ENCODE measurements around the gene POT1.

POT1 gene

GRCh38 chr7:124942399-124942798 lies 12.8 kb upstream of the POT1 start:
- no peak for TF ChIP-seq Cebpa-rat (IDR thresholded peaks at IDR 0.05)
- no peak overlapping the region for H3K4me3 ChIP-seq
- no peak overlapping the region for H3K27ac ChIP-seq

DNA sequence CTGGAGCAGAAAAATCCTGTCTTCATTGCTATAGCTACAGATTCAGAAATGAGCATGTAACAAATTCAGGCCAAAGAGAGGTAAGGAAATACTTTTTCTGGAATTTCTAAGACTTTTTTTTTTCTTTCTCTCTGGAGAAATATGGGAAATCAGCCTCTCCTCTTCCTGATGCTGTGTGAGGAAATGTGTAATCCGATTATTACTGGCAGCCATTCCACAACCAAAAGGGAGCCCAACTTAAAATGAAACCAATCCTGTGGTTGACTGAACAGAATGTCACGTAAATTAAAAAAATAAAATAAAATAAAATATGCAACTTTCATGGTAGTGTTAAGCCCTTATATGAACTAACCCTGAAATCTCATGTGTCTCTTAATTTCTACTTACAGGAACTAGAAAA lies 10.7 kb upstream of the POT1 start:
- Histone ChIP-seq H4K20me1 (no peaks in the 10 kb centered on the region), H3K9ac (no peak overlapping the region), H3K4me1 (no peaks in the 10 kb centered on the region), H3K4me3 (no peak overlapping the region), H3K9me3 (replicated peaks in 1 of 11) (no peaks in the 10 kb centered on the region), H3K4me2 (no peak overlapping the region), H3K27ac (no peak overlapping the region), H3K36me3 (no peaks in the 10 kb centered on the region), H3K27me3 (no peaks in the 10 kb centered on the region)
- no peak for TF ChIP-seq Cebpa-rat (IDR thresholded peaks at IDR 0.05)

More at GRCh38 chr7:124942399-124942798, 12.8 kb upstream of the POT1 start:
- no peak overlapping the region for H3K4me2 ChIP-seq
- no peak overlapping the region for H3K9ac ChIP-seq
- no peaks in the 10 kb centered on the region for H4K20me1 ChIP-seq
- H3K27me3 ChIP-seq: no peaks in the 10 kb centered on the region
- no peaks in the 10 kb centered on the region for H3K36me3 ChIP-seq
- H3K4me1 ChIP-seq: no peaks in the 10 kb centered on the region
- no peaks in the 10 kb centered on the region for H3K9me3 ChIP-seq (replicated peaks in 1 of 11)

- no peak overlapping the region for H3K9ac ChIP-seq
- H3K4me3 ChIP-seq: no peak overlapping the region
- no peaks in the 10 kb centered on the region for H3K4me1 ChIP-seq
- H3K9me3 ChIP-seq (replicated peaks in 1 of 11): no peaks in the 10 kb centered on the region
- H3K36me3 ChIP-seq: no peaks in the 10 kb centered on the region
- H4K20me1 ChIP-seq: no peaks in the 10 kb centered on the region
- H3K4me2 ChIP-seq: no peak overlapping the region
- TF ChIP-seq Cebpa-rat (IDR thresholded peaks at IDR 0.05): no peak
- H3K27me3 ChIP-seq: no peaks in the 10 kb centered on the region
- H3K27ac ChIP-seq: no peak overlapping the region
Observed at GRCh38 chr7:124938128-124938527, 8.5 kb upstream of the POT1 start.

- Histone ChIP-seq H3K9ac (no peak overlapping the region), H3K4me2 (no peak overlapping the region), H3K4me1 (no peaks in the 10 kb centered on the region), H3K36me3 (no peaks in the 10 kb centered on the region), H3K27me3 (no peaks in the 10 kb centered on the region), H3K9me3 (replicated peaks in 1 of 11) (no peaks in the 10 kb centered on the region), H4K20me1 (no peaks in the 10 kb centered on the region), H3K27ac (no peak overlapping the region), H3K4me3 (no peak overlapping the region)
- no peak for TF ChIP-seq Cebpa-rat (IDR thresholded peaks at IDR 0.05)
Observed at GRCh38 chr7:124937076-124937475, 7.5 kb upstream of the POT1 start.

DNA sequence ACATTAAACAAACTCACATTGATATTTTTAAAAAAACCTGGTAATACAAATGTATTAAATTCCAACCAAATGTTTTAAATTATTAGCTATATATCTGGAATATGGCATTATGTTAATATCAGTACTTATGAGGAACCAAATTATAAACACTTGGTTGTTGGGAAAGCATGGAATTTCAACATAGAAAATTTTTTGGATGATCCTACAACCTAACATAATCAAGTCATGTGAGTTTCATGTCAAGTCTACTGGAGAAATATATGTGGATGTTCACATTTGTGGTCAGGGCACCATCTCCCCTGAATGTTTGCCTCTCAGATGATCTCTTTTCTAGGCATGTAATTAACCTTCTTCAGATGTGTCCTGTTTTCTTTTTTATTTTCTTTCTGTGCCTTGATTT lies 5.2 kb upstream of the POT1 start:
- H3K9me3 ChIP-seq (replicated peaks in 1 of 11): no peaks in the 10 kb centered on the region
- no peak overlapping the region for H3K4me3 ChIP-seq
- no peak overlapping the region for H3K4me2 ChIP-seq
- no peaks in the 10 kb centered on the region for H3K4me1 ChIP-seq
- no peaks in the 10 kb centered on the region for H3K27me3 ChIP-seq
- H3K27ac ChIP-seq: no peak overlapping the region
- no peak overlapping the region for H3K9ac ChIP-seq
- no peaks in the 10 kb centered on the region for H4K20me1 ChIP-seq
- TF ChIP-seq Cebpa-rat (IDR thresholded peaks at IDR 0.05): no peak
- H3K36me3 ChIP-seq: no peaks in the 10 kb centered on the region

DNA sequence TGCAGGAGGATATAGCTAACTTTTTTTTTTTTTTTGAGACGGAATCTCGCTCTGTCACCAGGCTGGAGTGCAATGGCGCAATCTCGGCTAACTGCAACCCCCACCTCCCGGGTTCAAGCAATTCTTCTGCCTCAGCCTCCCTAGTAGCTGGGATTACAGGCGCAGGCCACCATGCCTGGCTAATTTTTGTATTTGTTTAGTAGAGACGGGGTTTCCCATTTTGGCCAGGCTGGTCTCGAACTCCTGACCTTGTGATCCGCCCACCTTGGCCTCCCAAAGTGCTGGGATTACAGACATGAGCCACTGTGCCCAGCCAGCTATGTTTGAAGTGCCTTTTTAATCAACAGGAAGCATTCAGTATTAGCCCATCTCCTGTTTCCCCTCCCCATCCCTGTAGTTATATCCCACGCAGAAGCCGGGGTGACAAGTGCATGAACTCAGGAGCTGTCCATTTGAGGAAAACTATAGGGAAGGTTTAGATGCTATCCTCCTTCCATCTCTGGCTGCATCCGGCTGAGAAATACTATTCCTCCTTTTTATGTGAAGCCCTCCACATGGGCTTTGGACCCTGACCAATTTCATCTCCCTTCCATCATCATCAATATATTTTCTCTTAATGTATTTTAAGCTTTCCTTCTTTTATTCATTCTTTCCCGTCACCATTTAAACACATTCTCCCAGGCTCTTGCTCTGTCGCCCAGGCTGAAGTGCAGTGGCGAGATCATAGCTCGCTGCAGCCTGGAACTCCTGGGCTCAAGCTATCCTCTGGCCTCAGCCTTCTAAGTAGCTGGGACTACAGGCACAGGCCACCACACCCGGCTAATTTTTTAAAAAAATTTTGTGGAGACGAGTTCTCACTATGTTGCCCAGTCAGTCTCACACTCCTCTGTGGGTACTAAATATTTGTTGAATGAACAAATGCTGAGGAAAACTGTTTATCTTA lies 1.3 kb upstream of the POT1 start:
- Histone ChIP-seq H3K4me1 (peaks cover 9 to 31% (median 16%) of the 10 kb centered on the region in 10 experiments; a peak in 19 of 20 replicates), H3K36me3 (peaks cover 2 to 24% (median 11%) of the 10 kb centered on the region in 11 experiments; a peak in 17 of 22 replicates), H3K4me3 (no peak overlapping the region), H3K9ac (no peak overlapping the region), H3K9me3 (replicated peaks in 1 of 11) (no peaks in the 10 kb centered on the region), H4K20me1 (no peaks in the 10 kb centered on the region), H3K27ac (no peak overlapping the region), H3K4me2 (no peak overlapping the region), H3K27me3 (no peaks in the 10 kb centered on the region)
- TF ChIP-seq Cebpa-rat (IDR thresholded peaks at IDR 0.05): no peak

GRCh38 chr7:124930173-124930623 lies 573 bp upstream of the POT1 start:
- no peak for TF ChIP-seq Cebpa-rat (IDR thresholded peaks at IDR 0.05)
- H3K9ac ChIP-seq: peak overlapping the region in 9 of 11 experiments; percentile 44 to 92 (median 85); a peak in 2 of 22 replicates
- no peaks in the 10 kb centered on the region for H3K9me3 ChIP-seq (replicated peaks in 1 of 11)
- no peaks in the 10 kb centered on the region for H3K27me3 ChIP-seq
- no peaks in the 10 kb centered on the region; a peak in 1 of 22 replicates for H4K20me1 ChIP-seq
- peak overlapping the region in 9 of 11 experiments; percentile 17 to 59 (median 37); a peak in 13 of 22 replicates for H3K4me2 ChIP-seq
- peaks cover 9 to 31% (median 17%) of the 10 kb centered on the region in 10 experiments; a peak in 19 of 20 replicates for H3K4me1 ChIP-seq
- peak overlapping the region in 9 of 11 experiments; percentile 34 to 90 (median 54); a peak in 14 of 22 replicates for H3K27ac ChIP-seq
- peak overlapping the region; percentile 65 to 90 (median 80) for H3K4me3 ChIP-seq
- H3K36me3 ChIP-seq: peaks cover 2 to 31% (median 17%) of the 10 kb centered on the region in 11 experiments; a peak in 17 of 22 replicates

GRCh38 chr7:124924906-124925305 lies 4.7 kb downstream of the POT1 start:
- Histone ChIP-seq H3K9me3 (replicated peaks in 1 of 11) (no peaks in the 10 kb centered on the region), H3K36me3 (peaks cover 2 to 56% (median 30%) of the 10 kb centered on the region in 11 experiments; a peak in 19 of 22 replicates), H3K4me3 (no peak overlapping the region), H3K9ac (no peak overlapping the region), H3K4me2 (no peak overlapping the region), H3K4me1 (peaks cover 9 to 31% (median 17%) of the 10 kb centered on the region in 10 experiments; a peak in 19 of 20 replicates), H4K20me1 (peaks cover 0 to 17% (median 0%) of the 10 kb centered on the region in 11 experiments; a peak in 4 of 22 replicates), H3K27me3 (no peaks in the 10 kb centered on the region), H3K27ac (no peak overlapping the region)
- no peak for TF ChIP-seq Cebpa-rat (IDR thresholded peaks at IDR 0.05)

- Histone ChIP-seq H3K27ac (no peak overlapping the region), H3K4me2 (no peak overlapping the region), H3K36me3 (peaks cover 8 to 65% (median 30%) of the 10 kb centered on the region in 11 experiments; a peak in 19 of 22 replicates), H4K20me1 (peaks cover 0 to 32% (median 13%) of the 10 kb centered on the region in 11 experiments; a peak in 11 of 22 replicates), H3K9me3 (replicated peaks in 1 of 11) (no peaks in the 10 kb centered on the region), H3K4me1 (peaks cover 0 to 11% (median 0%) of the 10 kb centered on the region in 10 experiments; a peak in 2 of 20 replicates), H3K27me3 (no peaks in the 10 kb centered on the region), H3K4me3 (no peak overlapping the region), H3K9ac (no peak overlapping the region)
- TF ChIP-seq Cebpa-rat (IDR thresholded peaks at IDR 0.05): no peak
Observed at GRCh38 chr7:124922200-124922599, 7.4 kb downstream of the POT1 start.
